NK-92 treated with Interleukin-12 subunit alpha and Interleukin-12 subunit beta, amount 100 ng/mL, for 24 hours (cell line): ENCODE data around the gene ATP8B3.

Experiments
- DNase-seq: peaks from one replicate; lab custom pipeline; 2025; lab: John Stamatoyannopoulos, UW

The ATP8B3 gene

GRCh38 chr19:1816530-1817298 lies 4.6 kb upstream of the ATP8B3 start:
- no peak for DNase-seq

GRCh38 chr19:1815605-1816529 lies 3.8 kb upstream of the ATP8B3 start:
- DNase-seq = no peak

GRCh38 chr19:1814833-1815604 lies 2.9 kb upstream of the ATP8B3 start:
- DNase-seq = no peak

GRCh38 chr19:1814391-1814790 lies 2.3 kb upstream of the ATP8B3 start:
- DNase-seq = no peak

GRCh38 chr19:1813192-1814182 lies 1.4 kb upstream of the ATP8B3 start:
- no peak for DNase-seq

GRCh38 chr19:1812426-1813191 lies 533 bp upstream of the ATP8B3 start:
- DNase-seq = peak; percentile 71

- no peak for DNase-seq
These were observed 593 bp downstream of the ATP8B3 start for GRCh38 chr19:1811472-1811894.

GRCh38 chr19:1810439-1811160 lies 1.5 kb downstream of the ATP8B3 start:
- DNase-seq = no peak

- DNase-seq = no peak
These were observed 2.4 kb downstream of the ATP8B3 start for GRCh38 chr19:1809678-1810077.

GRCh38 chr19:1808395-1808731 lies 3.7 kb downstream of the ATP8B3 start:
- DNase-seq = no peak

- no peak for DNase-seq
These were observed 4.2 kb downstream of the ATP8B3 start for GRCh38 chr19:1807695-1808394.

- no peak for DNase-seq
These were observed 4.9 kb downstream of the ATP8B3 start for GRCh38 chr19:1807030-1807694.

GRCh38 chr19:1806184-1807029 lies 5.7 kb downstream of the ATP8B3 start:
- no peak for DNase-seq

GRCh38 chr19:1805401-1806183 lies 6.5 kb downstream of the ATP8B3 start:
- DNase-seq = no peak

GRCh38 chr19:1804858-1805257 lies 7.2 kb downstream of the ATP8B3 start:
- DNase-seq = no peak

- no peak for DNase-seq
These were observed 12.3 kb downstream of the ATP8B3 start for GRCh38 chr19:1799695-1800342.
